GM18861 (cell line): ENCODE data around the gene CUL4A.
"Not testable (repeated sequence)": the region's sequence is repeated elsewhere in the genome, so short reads cannot be mapped to it uniquely, and the experiment has no call there.

ENCODE experiments used
- ATAC-seq: cut with Tn5 transposase; IDR thresholded peaks from one replicate; pipeline ENCODE4 v1.9.1; 2021; ENCODE audit not compliant: unreplicated experiment

CUL4A gene

GRCh38 chr13:113283904-113284303 lies 74.5 kb downstream of the CUL4A start:
- no peak for ATAC-seq

- ATAC-seq = no peak
These were observed 79.5 kb downstream of the CUL4A start for GRCh38 chr13:113288880-113289279.

- ATAC-seq = no peak
These were observed 81.7 kb downstream of the CUL4A start for GRCh38 chr13:113291129-113291528.

- no peak for ATAC-seq
These were observed 82.8 kb downstream of the CUL4A start for GRCh38 chr13:113292021-113292862.

GRCh38 chr13:113293686-113294085 lies 84.3 kb downstream of the CUL4A start:
- no peak for ATAC-seq

GRCh38 chr13:113295776-113296175 lies 86.4 kb downstream of the CUL4A start:
- ATAC-seq = no peak

- peak; percentile 73 for ATAC-seq
These were observed 87.5 kb downstream of the CUL4A start, which contains the start of gene LAMP1 for GRCh38 chr13:113296823-113297369. Gene LAMP1 (plus strand): TSS chr13:113297239. CDS start chr13:113297435, 196 bp downstream.

- ATAC-seq = peak; percentile 21
These were observed 88.1 kb downstream of the CUL4A start for GRCh38 chr13:113297370-113298042.

GRCh38 chr13:113298043-113298945 lies 88.9 kb downstream of the CUL4A start:
- ATAC-seq = no peak

- no peak for ATAC-seq
These were observed 90.5 kb downstream of the CUL4A start for GRCh38 chr13:113299951-113300350.

- ATAC-seq = no peak
These were observed 93.6 kb downstream of the CUL4A start for GRCh38 chr13:113302986-113303385.

GRCh38 chr13:113304121-113304520 lies 94.7 kb downstream of the CUL4A start:
- no peak for ATAC-seq

- ATAC-seq = no peak
These were observed 95.8 kb downstream of the CUL4A start for GRCh38 chr13:113305208-113305607.

GRCh38 chr13:113307491-113307890 lies 98.1 kb downstream of the CUL4A start:
- ATAC-seq = no peak

- ATAC-seq = no peak
These were observed 100.1 kb downstream of the CUL4A start for GRCh38 chr13:113309473-113309872.

GRCh38 chr13:113314112-113314511 lies 104.7 kb downstream of the CUL4A start:
- not testable (repeated sequence) for ATAC-seq

GRCh38 chr13:113314895-113315470 lies 105.6 kb downstream of the CUL4A start:
- not testable (repeated sequence) for ATAC-seq

- ATAC-seq = no peak
These were observed 106.6 kb downstream of the CUL4A start for GRCh38 chr13:113315992-113316391.
